Astrocyte of the hippocampus (primary cell): ENCODE data around the gene IL16.
A peak's percentile ranks its signal among the peaks of the same experiment; 100 is the strongest.

Experiments
- DNase-seq: peaks from one replicate; pipeline ENCODE4 v3.0.0; 2011; ENCODE audit warnings: low read depth, low spot score

IL16 gene

DNA sequence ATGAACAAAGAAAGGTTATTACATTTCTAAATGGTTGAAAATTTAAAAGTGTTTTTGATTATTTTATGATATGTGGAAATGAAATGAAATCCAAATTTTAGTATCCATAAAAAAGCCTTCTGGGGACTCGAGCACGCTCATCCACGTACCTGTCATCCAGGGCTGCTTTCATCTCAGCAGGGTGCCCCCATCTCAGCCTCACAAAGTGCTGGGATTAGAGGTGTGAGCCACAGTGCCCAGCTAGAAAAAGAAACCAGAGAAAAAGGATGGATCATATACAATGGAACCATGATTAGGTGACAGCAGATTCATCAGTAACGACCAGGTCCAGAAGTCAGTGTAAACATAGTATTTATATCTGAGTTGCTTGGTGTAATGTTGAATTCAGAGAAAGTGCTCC, 77.6 kb downstream of the IL16 start:
- DNase-seq, result no peak

- DNase-seq, result peak; percentile 87
Observed at GRCh38 chr15:81274931-81275707, 78.4 kb downstream of the IL16 start.

GRCh38 chr15:81275711-81276392, 79.2 kb downstream of the IL16 start:
- DNase-seq, result peak; percentile 13

GRCh38 chr15:81276967-81277366, 80.3 kb downstream of the IL16 start:
- DNase-seq, result no peak

DNA sequence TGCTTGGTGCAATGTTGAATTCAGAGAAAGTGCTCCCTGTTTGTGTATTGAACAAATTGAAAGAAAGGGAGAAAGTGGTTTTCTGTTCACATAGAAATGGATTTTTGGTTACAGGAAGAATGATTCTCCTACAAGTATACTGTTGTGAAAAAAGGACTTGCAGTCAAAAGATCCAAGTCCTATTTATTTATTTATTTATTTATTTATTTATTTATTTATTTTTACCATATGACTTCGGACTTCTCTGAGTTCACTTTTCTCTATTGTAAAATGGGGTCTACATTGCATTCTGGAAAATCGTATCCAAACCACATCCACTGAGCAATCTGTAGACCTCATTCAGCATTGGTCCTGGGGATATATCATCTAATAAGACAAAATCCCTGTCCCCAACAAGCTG, 81.2 kb downstream of the IL16 start:
- no peak for DNase-seq

GRCh38 chr15:81278306-81279029, 81.8 kb downstream of the IL16 start:
- no peak for DNase-seq

DNA sequence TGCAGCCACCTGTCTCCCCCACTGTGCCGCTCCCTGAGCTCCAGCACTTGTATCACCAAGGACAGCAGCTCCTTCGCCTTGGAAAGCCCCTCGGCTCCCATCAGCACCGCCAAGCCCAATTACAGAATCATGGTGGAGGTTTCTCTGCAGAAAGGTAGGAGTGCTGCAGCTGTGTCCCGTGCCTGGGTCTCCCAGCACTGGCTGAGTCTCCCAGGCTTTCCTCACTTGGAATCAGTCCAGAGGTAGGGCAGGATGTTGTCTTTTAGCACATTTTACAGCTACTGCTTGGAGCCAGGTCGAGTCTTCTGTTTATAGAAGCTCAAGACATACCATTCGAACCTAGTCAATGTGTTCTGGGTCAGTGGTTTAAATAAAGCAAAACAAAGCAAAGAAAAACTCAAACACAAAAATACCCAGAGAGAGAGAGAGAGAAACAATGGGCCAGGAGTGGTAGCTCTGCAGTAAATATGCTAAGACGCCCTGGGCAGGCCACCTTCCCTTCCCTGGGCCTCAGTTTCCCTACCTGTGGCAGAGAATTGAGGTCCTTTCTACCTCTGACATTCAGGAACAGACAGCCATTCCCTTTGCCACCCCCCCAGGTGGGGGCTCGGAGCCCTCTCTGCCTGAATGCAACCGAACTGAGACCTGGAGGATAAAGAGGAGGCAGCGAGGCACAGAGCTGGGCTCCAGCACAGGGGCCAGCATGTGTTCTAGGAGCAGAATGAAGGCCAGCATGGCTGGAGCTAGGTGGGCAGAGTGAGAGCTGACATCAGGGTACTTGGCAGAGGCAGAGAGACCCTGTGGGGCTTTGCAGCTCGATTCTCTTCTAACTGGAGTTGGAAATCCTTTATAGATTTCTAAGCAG, 83.2 kb downstream of the IL16 start:
- no peak for DNase-seq

DNA sequence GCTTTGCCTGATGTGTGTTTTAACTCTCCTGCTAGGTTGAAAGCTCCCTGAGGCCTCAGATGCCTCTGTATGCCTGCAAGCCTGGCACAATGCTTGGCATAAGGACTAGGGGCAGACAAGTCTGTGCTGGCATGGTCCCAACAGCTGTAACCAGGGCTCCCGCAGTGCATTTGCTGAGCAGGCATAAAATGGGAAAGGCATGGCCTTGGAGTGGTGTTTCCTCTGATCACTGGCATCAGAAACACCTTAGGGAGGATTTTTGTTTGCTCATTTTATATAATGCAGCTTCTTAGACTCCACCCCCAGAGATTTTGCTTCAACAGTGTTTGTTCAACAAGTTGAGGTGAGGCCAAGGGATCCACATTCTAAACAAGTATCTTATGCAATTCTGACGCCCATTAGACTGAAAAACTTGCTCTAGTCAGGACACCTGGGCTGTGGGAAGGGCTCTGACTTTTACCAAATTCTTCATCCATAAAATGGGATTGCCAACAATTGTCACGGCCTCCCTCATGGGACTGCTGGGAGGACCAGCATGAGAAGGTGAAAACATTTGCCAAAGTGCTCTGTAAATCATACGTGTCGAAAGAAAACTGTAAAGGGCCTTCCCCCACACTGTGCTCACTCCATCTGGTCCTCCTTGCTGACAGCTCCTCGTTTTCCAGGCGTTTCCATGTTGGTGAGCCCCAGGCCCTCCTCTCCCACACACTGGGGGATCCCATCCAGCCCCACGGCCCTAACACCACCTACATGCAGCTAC, 84.2 kb downstream of the IL16 start:
- no peak for DNase-seq

GRCh38 chr15:81281456-81281735, 84.7 kb downstream of the IL16 start:
- no peak for DNase-seq

DNA sequence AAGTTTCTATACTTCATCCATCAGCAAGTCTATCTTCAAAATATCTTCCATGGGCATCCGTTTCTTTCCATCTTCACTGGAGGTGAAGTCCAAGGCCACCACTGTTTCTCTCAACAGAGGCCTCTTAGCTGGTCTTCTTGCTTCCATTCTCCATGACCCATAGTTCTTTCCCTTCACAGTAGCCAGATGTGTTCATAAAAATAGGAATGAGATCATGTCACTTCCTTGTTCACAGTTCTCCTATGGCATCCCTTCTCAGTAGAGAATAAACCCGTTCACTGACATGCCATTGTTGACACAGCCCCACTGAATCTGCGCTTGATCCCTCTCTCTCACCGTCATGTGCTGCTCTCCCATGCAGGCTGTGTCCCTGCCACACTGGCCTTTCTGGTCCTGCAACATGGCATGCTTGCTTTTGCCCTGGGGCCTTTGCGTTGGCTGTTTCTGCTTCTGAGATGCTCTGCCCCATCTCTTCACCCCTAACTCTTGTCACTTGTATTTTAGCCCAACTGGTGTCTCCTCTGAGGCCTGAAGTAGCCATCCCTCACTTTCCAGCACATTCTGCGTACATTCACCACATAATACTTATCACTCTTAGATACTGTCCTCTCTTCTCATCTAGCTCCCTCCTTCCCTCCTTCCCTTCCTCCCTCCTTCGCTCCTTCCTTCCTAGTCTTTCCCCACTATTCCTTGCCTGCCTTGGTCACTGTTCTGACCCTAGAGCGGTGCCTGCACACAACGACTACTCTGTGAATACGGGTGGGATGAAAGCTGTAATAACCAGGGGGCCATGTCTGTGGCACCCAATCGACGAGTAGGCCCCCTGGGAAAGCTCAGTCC, 85.3 kb downstream of the IL16 start:
- DNase-seq, result no peak

GRCh38 chr15:81282606-81282895, 85.9 kb downstream of the IL16 start:
- no peak for DNase-seq

DNA sequence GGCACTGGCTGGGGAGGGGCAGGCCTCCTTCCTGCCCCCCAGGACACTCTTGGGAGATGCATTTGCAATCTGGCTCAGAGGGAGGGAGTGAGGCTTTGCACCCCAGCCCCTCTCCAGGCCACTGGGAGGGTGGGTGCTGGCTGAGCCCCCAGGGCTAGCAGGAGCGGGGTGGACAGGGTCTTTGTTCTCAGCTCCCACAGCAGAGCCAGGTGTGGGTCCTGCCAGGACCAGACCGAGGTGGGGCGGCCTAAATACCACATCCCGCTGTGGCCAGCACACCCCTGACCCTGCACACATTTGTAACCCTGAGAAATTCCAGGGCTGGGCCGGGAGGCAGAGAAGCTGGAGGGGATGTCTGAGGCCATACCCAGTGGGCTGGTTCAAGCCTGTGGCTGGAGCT, 86.2 kb downstream of the IL16 start:
- no peak for DNase-seq

GRCh38 chr15:81284256-81285031, 87.8 kb downstream of the IL16 start:
- DNase-seq, result no peak

- DNase-seq, result no peak
Observed at GRCh38 chr15:81285461-81285860, 88.8 kb downstream of the IL16 start.

DNA sequence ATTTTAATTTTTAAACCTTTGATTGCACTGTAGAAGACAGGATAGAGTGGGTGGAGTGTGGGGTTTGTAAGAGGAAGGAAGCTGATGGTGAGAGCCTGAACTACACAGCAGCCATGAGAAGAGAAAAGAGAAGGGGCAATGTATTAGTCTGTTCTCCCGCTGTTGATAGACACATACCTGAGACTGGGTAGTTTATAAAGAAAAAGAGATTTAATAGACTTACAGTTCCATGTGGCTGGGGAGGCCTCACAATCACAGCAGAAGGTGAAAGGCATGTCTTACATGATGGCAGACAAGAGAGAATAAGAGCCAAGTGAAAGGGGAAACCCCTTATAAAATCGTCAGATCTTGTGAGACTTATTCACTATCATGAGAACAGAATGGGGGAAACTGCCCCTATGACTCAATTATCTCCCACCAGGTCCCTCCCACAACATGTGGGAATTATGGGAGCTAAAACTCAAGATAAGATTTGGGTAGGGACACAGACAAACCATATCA, 90.0 kb downstream of the IL16 start:
- DNase-seq, result no peak

DNA sequence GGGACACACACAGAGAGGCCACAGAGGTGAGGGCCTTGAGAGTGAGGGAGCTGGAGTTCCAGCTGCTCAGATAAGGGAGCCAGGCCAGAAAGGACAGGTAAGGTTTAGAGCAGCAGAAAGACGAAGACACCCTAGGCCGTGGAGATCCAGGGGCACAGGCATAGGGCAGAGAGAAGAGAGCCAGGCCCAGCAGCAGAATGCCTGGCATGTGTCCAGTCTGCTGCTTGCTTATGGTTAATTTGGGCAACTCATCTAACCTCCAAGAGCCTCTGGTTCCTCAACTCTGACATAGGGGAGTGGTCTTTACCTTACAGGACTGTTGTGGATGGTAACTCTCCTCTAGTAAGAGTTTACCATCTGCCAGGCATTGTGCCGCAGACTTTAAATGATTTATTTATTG, 91.4 kb downstream of the IL16 start:
- DNase-seq, result no peak

- DNase-seq, result no peak
Observed at GRCh38 chr15:81288616-81289015, 91.9 kb downstream of the IL16 start.

- DNase-seq, result no peak
Observed at GRCh38 chr15:81289910-81290309, 93.2 kb downstream of the IL16 start.

GRCh38 chr15:81291916-81292522, 95.3 kb downstream of the IL16 start:
- DNase-seq, result no peak
